Activated CD8-positive, alpha-beta memory T cell treated with anti-CD3 and anti-CD28 coated beads, Interleukin-2, amount 50 U/mL, for 1 hour (primary cell): ENCODE data around the gene ZNF445.
"Not testable (repeated sequence)": the region's sequence is repeated elsewhere in the genome, so short reads cannot be mapped to it uniquely, and the experiment has no call there.

Experiments used
- DNase-seq: peaks from one replicate; pipeline ENCODE4 v3.0.0-alpha.2; 2020; ENCODE audit errors: extremely low read depth

The ZNF445 gene

DNA sequence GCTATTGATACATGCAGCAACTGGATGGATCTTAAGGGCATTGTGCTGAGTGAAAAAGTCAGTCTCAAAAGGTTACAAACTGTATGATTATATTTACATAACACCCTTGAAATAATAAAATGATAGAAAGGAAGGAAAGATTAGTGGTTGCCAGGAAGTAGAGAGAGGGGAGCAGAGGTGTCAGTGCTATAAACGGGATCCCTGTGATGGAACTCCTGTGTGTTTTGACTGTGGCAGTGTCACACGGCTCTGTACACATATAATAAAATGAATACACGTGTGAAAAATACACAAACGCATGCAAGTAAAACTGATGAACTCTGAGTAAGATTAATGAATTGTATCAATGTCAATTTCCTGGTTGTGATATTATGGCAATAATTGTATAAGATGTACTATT is 78.6 kb downstream of the ZNF445 start:
- no peak for DNase-seq

DNA sequence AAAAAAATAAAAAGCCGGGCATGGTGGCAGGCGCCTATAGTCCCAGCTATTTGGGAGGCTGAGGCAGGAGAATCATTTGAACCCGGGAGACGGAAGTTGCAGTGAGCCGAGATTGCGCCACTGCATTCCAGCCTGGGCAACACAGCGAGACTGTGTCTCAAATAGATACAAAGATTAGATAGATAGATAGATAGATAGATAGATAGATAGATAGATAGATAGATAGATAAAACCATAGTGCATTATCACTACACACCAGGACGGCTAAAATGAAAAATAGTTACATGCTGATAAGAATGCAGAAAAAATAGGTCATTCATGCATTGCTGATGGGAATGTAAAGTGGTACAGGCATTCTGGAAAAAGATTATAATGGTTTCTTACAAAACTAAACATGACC is 79.2 kb downstream of the ZNF445 start:
- not testable (repeated sequence) for DNase-seq

DNA sequence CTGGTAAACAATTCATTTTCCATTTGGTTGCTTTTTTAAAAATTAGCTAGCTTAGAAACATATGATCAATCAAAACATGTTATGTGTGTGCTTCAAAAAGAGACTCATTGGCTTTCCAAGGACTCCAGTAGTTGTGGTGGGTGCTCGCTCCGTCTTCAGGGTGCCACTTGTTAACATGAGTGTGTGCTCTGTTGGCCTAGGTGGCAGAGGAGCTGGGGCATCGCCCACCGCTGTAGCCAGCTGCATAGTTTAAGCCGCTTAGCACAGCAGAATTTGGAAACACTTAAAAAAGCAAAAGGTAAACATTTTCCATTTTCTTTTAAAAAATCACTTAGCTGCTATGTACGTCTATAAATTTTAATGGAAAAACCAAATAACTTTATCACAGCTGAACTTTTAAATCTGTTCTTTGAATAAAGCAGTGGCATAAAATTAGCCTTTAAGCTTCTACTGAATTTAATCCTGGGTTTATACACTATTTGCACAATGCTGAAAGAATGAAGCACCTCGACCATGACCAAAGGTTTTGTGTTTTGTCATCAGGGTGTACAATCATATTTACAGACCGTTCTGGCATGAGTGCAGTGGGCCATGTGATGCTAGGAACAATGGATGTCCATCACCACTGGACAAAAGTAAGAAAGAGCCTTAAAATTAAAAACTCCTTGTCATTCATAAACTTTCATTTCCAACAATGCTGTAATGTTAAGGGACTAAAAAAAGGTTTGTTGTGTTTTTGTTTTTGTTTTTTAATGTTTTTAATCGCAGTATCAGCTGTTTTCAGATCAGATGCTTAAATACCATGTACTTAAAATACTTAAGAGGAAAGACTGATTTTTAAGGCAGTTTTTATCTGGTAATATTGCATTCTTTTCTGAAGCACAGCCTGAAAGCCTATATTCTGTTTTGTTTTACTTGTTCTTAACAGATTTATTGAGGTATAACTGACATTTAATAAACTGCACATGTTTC is 81.0 kb downstream of the ZNF445 start:
- DNase-seq = no peak

DNA sequence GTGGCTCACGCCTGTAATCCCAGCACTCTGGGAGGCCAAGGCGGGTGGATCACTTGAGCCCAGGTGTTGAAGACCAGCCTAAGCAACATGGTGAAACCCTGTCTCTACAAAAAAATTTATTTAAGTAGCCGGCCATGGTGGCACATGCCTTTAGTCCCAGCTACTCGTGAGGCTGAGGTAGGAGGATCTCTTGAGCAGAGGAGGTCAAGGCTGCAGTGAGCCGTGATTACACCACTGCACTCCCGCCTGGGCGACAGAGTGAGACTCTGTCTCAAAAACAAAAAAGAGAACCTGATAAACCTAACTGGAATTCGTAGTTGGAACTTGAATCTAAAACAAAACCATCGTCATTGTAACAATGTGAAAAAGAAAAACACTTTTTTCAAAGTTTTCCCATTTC is 81.8 kb downstream of the ZNF445 start:
- DNase-seq = no peak

DNA sequence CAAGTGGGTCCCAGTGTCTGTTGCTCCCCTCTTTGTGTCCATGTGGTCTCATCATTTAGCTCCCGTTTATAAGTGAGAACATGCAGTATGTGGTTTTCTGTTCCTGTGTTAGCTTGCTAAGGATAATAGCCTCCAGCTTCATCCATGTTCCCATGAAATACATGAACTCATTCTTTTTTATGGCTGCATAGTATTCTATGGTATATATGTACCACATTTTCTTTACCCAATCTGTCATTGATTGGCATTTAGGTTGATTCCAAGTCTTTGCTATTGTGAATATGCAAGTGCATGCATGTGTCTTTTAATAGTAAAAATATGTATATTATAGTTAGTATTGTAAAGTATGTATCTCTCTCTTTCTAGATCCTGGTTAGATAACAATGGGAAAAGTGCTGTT is 85.0 kb downstream of the ZNF445 start:
- no peak for DNase-seq

DNA sequence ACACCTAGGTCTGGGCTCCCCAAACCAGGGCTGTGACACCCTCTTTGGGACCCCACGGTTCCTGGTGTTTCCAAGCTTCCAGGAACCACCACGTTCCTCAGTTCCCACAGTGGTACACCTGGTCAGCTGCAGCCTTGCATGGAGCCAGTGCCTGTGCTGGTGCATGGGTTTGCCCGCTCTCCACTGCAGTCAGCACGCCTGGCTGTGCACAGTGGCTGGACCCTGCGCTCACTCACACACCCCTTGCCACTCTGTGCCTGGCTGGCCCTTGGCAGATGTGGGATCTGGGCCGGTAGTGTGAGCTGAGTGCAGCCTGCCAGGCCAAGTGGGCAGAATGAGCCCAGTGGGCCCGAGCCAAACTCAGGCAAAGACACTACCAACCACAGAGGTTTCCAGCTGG is 90.1 kb downstream of the ZNF445 start:
- no peak for DNase-seq
